ENCODE measurements around the gene WFDC12. TPM values are rescaled to one million over a fixed set of nuclear protein-coding genes. Genes with fewer than 3 reads are reported as not detected.

Gene WFDC12
- total RNA-seq, 2 donors from 2014 or later, result not detected

DNA sequence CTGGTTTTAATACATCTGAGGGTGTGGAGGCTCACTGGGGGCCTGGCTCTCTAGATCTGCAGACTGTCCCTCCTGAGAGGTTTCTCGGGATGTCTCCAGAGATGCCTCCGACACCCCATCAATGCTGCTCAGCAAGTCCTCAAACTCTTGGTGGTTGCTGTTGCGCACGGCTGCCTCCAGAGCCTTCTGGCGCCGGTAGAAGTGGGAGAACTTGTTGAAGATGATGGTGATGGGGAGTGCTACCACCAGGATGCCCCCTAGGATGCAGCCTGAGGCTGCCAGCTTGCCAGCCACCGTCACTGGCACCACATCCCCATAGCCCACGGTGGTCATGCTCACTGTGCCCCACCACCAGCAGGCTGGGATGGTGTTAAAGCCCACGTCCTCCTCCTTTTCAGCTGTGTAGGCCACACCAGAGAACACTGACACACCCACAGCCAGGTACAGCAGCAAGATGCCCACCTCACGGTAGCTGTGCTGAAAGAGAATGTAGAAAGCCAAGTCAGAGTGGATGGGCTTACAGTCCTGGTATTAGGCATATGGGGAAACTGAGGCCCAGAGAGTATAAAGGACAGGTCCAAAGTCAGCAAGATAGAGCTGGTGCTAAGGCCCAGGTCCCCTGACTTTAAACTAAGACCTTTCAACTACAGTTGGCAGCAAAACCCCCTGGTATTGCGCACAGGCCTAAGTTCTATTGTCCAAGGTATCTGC, 29.2 kb downstream of the WFDC12 start:
- no peaks in the 10 kb centered on the region for H3K36me3 ChIP-seq
- peaks cover 0 to 19% of the 10 kb centered on the region in 2 donors for H3K4me1 ChIP-seq
- no peaks in the 10 kb centered on the region for H3K9me3 ChIP-seq
- no peak for DNase-seq (ENCODE audit: low spot score)
- TF ChIP-seq, protein P1, sequence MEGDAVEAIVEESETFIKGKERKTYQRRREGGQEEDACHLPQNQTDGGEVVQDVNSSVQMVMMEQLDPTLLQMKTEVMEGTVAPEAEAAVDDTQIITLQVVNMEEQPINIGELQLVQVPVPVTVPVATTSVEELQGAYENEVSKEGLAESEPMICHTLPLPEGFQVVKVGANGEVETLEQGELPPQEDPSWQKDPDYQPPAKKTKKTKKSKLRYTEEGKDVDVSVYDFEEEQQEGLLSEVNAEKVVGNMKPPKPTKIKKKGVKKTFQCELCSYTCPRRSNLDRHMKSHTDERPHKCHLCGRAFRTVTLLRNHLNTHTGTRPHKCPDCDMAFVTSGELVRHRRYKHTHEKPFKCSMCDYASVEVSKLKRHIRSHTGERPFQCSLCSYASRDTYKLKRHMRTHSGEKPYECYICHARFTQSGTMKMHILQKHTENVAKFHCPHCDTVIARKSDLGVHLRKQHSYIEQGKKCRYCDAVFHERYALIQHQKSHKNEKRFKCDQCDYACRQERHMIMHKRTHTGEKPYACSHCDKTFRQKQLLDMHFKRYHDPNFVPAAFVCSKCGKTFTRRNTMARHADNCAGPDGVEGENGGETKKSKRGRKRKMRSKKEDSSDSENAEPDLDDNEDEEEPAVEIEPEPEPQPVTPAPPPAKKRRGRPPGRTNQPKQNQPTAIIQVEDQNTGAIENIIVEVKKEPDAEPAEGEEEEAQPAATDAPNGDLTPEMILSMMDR (IDR thresholded peaks at IDR 0.05), result no peak
- no peak overlapping the region for H3K27ac ChIP-seq
- H3K4me3 ChIP-seq, result no peak overlapping the region
- peaks cover 0 to 5% of the 10 kb centered on the region in 2 donors for H3K27me3 ChIP-seq

DNA sequence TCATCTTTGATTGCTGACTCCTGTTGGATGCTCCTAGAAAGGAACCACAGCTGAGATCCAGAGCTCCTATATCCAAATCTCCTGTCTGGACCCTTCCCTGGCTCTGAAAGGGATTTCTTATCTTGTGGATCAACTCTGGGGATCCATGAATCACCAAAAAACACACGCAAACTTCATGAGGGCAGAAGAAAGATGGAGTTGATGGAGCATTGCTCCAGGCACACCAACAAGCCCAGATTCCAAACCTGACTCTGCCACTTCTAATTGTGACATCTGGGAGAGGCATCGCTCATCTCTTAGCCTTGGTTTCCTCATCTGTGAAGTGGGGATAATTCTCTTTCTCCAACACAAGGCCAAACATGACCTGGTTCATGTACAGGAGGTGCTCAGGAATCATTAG, 30.1 kb downstream of the WFDC12 start:
- peaks cover 0 to 5% of the 10 kb centered on the region in 2 donors for H3K27me3 ChIP-seq
- no peaks in the 10 kb centered on the region for H3K9me3 ChIP-seq
- H3K27ac ChIP-seq, result no peak overlapping the region
- no peaks in the 10 kb centered on the region for H3K36me3 ChIP-seq
- peaks cover 0 to 19% of the 10 kb centered on the region in 2 donors for H3K4me1 ChIP-seq
- no peak overlapping the region for H3K4me3 ChIP-seq
- DNase-seq (ENCODE audit: low spot score), result no peak
- TF ChIP-seq, protein P1 (IDR thresholded peaks at IDR 0.05), result no peak

DNA sequence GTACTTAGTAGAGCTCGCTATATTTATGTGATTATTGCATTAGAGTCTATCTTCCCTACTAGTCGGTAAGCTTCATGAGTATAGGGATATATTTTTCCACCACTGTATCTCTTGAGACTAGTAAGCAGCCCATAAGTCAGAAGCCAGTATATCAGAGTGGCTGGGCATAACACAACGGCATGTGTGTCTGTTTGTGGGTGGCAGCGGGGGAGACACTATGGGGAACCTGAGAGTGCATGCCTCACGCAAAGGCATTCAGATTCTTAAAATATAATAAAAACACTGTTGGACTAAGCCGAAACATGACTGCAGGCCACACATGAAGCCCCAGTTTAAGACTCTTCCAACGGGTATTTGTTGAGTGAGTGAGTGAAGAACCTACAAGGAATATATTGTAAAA, 31.4 kb downstream of the WFDC12 start:
- Histone ChIP-seq H3K9me3 (no peaks in the 10 kb centered on the region), H3K36me3 (no peaks in the 10 kb centered on the region), H3K4me3 (no peak overlapping the region), H3K27me3 (peaks cover 0 to 2% of the 10 kb centered on the region in 2 donors), H3K4me1 (peaks cover 0 to 12% of the 10 kb centered on the region in 2 donors), H3K27ac (no peak overlapping the region)
- TF ChIP-seq, protein P1 (IDR thresholded peaks at IDR 0.05), result no peak
- no peak for DNase-seq (ENCODE audit: low spot score)

DNA sequence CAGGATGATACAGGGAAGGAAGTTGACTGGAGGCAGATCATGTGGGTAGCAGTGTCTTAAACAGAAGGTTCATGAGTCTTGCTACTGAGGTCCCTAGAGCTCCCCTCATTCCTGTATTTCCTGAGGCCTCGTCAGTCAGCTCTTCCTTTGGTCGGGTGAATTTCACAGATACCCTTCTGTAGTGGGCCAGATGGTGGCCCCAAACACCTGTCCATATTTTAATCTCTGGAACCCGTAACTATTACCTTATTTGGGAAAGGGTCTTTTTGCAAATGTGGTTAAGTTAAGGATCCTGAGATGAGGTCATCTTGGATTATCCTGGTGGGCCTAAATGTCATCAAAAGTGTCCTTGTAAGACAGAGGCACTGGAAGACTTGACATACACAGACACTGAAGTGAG, 32.9 kb downstream of the WFDC12 start:
- TF ChIP-seq, protein P1 (IDR thresholded peaks at IDR 0.05), result no peak
- H3K4me3 ChIP-seq, result no peak overlapping the region
- H3K27me3 ChIP-seq, result no peaks in the 10 kb centered on the region
- H3K9me3 ChIP-seq, result no peaks in the 10 kb centered on the region
- no peaks in the 10 kb centered on the region for H3K36me3 ChIP-seq
- no peak for DNase-seq (ENCODE audit: low spot score)
- peaks cover 0 to 6% of the 10 kb centered on the region in 2 donors for H3K4me1 ChIP-seq
- no peak overlapping the region for H3K27ac ChIP-seq

DNA sequence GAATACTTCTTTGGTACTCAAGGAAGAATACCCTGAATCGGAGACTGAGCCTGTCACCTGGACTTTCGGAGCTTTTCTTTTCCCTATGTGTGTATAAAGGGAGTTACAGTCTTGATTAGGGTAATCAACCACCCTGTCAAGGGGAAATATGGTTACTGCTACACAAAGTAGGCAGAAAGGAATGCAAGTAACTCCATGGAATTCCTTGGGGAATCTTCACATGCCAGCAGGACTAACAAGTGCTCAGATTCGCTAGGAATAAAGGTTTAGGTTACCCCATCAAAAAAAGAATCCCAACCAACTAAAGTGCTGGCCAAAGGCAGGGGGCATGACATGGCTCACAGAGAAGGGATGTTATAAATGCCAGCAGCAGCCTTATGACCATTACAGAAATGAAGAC, 33.8 kb downstream of the WFDC12 start:
- no peak for DNase-seq (ENCODE audit: low spot score)
- TF ChIP-seq, protein P1 (IDR thresholded peaks at IDR 0.05), result no peak
- H3K27me3 ChIP-seq, result no peaks in the 10 kb centered on the region
- H3K9me3 ChIP-seq, result no peaks in the 10 kb centered on the region
- no peaks in the 10 kb centered on the region for H3K36me3 ChIP-seq
- H3K27ac ChIP-seq, result no peak overlapping the region
- no peak overlapping the region for H3K4me3 ChIP-seq
- peaks cover 0 to under 1% of the 10 kb centered on the region in 2 donors for H3K4me1 ChIP-seq

DNA sequence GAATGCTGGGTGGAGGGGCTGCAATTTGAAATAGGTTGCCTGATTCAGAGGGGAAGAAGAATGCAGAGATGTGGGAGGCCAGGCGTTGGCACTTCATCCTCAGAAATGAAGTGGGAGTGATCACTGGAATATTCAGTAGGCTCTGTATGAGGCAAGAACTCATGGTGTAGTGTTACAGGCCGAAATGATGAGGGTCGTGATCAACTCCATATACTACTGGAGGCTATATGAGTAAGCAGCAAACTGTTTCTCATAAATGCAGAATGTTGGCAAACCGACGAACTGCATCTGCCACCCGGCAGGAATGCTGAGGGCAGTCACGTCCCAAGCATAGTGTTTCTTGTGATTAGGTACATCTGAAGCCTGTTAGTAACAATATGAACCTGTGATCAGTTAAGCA, 36.0 kb downstream of the WFDC12 start:
- TF ChIP-seq, protein P1 (IDR thresholded peaks at IDR 0.05), result no peak
- DNase-seq (ENCODE audit: low spot score), result no peak
- Histone ChIP-seq H3K4me3 (no peak overlapping the region), H3K36me3 (no peaks in the 10 kb centered on the region), H3K27ac (no peak overlapping the region), H3K9me3 (no peaks in the 10 kb centered on the region), H3K4me1 (no peaks in the 10 kb centered on the region), H3K27me3 (no peaks in the 10 kb centered on the region)

Measured in right atrium auricular region (tissue), 2 donors.